ENCODE measurements around the gene NID1.
A peak's percentile ranks its signal among the peaks of the same experiment; 100 is the strongest.
"Not testable (repeated sequence)": the region's sequence is repeated elsewhere in the genome, so short reads cannot be mapped to it uniquely, and the experiment has no call there.

Gene NID1

GRCh38 chr1:236023926-236024565 lies 40.8 kb downstream of the NID1 start:
- DNase-seq, result no peak

GRCh38 chr1:236021424-236022135 lies 43.3 kb downstream of the NID1 start:
- DNase-seq, result peak; percentile 67

- no peak for DNase-seq
These were observed 44.3 kb downstream of the NID1 start for GRCh38 chr1:236020359-236021219.

GRCh38 chr1:236018885-236019453 lies 45.9 kb downstream of the NID1 start:
- DNase-seq, result no peak

GRCh38 chr1:236016782-236017400 lies 48.0 kb downstream of the NID1 start:
- no peak for DNase-seq

- no peak for DNase-seq
These were observed 48.8 kb downstream of the NID1 start for GRCh38 chr1:236016083-236016482.

GRCh38 chr1:236015539-236015938 lies 49.4 kb downstream of the NID1 start:
- DNase-seq, result no peak

GRCh38 chr1:236013330-236013729 lies 51.6 kb downstream of the NID1 start:
- no peak for DNase-seq

- DNase-seq, result no peak
These were observed 53.2 kb downstream of the NID1 start for GRCh38 chr1:236011641-236012040.

GRCh38 chr1:236010443-236010842 lies 54.4 kb downstream of the NID1 start:
- DNase-seq, result no peak

GRCh38 chr1:236009857-236010256 lies 55.0 kb downstream of the NID1 start:
- DNase-seq, result no peak

GRCh38 chr1:236009191-236009590 lies 55.7 kb downstream of the NID1 start:
- DNase-seq, result no peak

GRCh38 chr1:236007781-236008180 lies 57.1 kb downstream of the NID1 start:
- no peak for DNase-seq

GRCh38 chr1:236003058-236003457 lies 61.8 kb downstream of the NID1 start:
- not testable (repeated sequence) for DNase-seq

- no peak for DNase-seq
These were observed 62.3 kb downstream of the NID1 start for GRCh38 chr1:236002572-236002971.

GRCh38 chr1:236002025-236002390 lies 62.9 kb downstream of the NID1 start:
- DNase-seq, result no peak

GRCh38 chr1:236000781-236001180 lies 64.1 kb downstream of the NID1 start:
- no peak for DNase-seq

- no peak for DNase-seq
These were observed 65.5 kb downstream of the NID1 start for GRCh38 chr1:235999259-235999925.

GRCh38 chr1:235998812-235999211 lies 66.1 kb downstream of the NID1 start:
- no peak for DNase-seq

- DNase-seq, result no peak
These were observed 67.0 kb downstream of the NID1 start for GRCh38 chr1:235997931-235998330.

- DNase-seq, result no peak
These were observed 67.8 kb downstream of the NID1 start for GRCh38 chr1:235997049-235997448.

GRCh38 chr1:235996048-235996785 lies 68.7 kb downstream of the NID1 start:
- no peak for DNase-seq
